HCT116 (cell line): ENCODE measurements around the gene MPHOSPH6.

Source experiments
- CTCF ChIP-seq, 3 experiments: fragments of 200-600 bp in 1 of 3; sonication (generic) in 1 of 3; IDR thresholded peaks in 2 of 3; conservative IDR thresholded peaks in 1 of 3; 2 replicates each; pipeline ENCODE4 v1.5.1; 2012 to 2017; ENCODE audit warnings: low read depth in 2 of 3, low read length in 2 of 3, antibody characterized with exemption in 1 of 3, borderline replicate concordance in 1 of 3, control low read depth in 1 of 3, mild to moderate bottlenecking in 1 of 3, mixed read lengths in 1 of 3, mixed run types in 1 of 3, moderate library complexity in 1 of 3; ENCODE audit not compliant: insufficient read depth in 1 of 3
- EZH2phosphoT487 ChIP-seq: fragments of 200-600 bp; IDR thresholded peaks from 2 replicates; pipeline ENCODE4 v1.6.1; 2018; ENCODE audit warnings: antibody characterized with exemption, borderline replicate concordance
- FOSL1 ChIP-seq: IDR thresholded peaks from 2 replicates; pipeline ENCODE4 v1.6.1; 2012; ENCODE audit warnings: low read depth
- JUND ChIP-seq: IDR thresholded peaks from 2 replicates; pipeline ENCODE4 v1.6.1; 2012
- MAX ChIP-seq: IDR thresholded peaks from 2 replicates; pipeline ENCODE4 v1.6.1; 2012
- POLR2A ChIP-seq: IDR thresholded peaks from 2 replicates; pipeline ENCODE4 v1.7.0; 2011; ENCODE audit warnings: borderline replicate concordance; ENCODE audit not compliant: insufficient read depth, insufficient read length; ENCODE audit errors: extremely low read depth
- RAD21 ChIP-seq: IDR thresholded peaks from 2 replicates; pipeline ENCODE4 v1.6.1; 2012; ENCODE audit warnings: low read depth, mild to moderate bottlenecking
- ZBTB33 ChIP-seq: IDR thresholded peaks from 2 replicates; pipeline ENCODE4 v1.6.1; 2011; ENCODE audit warnings: mild to moderate bottlenecking, low read length, moderate library complexity; ENCODE audit not compliant: insufficient replicate concordance; ENCODE audit errors: extremely low read depth

GRCh38 chr16:82175627-82176026, 5.6 kb upstream of the MPHOSPH6 start:
- no peak for TF ChIP-seq RAD21
- TF ChIP-seq CTCF (IDR thresholded peaks at IDR 0.05 in 2 of 3, conservative IDR thresholded peaks at IDR 0.05 in 1 of 3; ENCODE audit: borderline replicate concordance in 1 of 3, insufficient read depth in 1 of 3, low read depth in 2 of 3, low read length in 2 of 3): no peak
- TF ChIP-seq JUND: no peak
- no peak for TF ChIP-seq ZBTB33
- no peak for TF ChIP-seq MAX
- TF ChIP-seq POLR2A: no peak
- no peak for TF ChIP-seq FOSL1
- no peak for TF ChIP-seq EZH2phosphoT487
